Parathyroid adenoma (tissue), 2 donors: ENCODE results near the gene ZFYVE1.
"Not testable (repeated sequence)": the region's sequence is repeated elsewhere in the genome, so short reads cannot be mapped to it uniquely, and the experiment has no call there.

Experiments used
- H2AFZ ChIP-seq: fragments of 300-600 bp; sonication (generic); one replicate; pipeline ENCODE4 v1.7.0; 2017; ENCODE audit warnings: antibody characterized with exemption, mild to moderate bottlenecking
- H3K27ac ChIP-seq: fragments of 300-600 bp; sonication (generic); one replicate; pipeline ENCODE4 v1.7.0; 2017
- H3K27me3 ChIP-seq: fragments of 300-600 bp; sonication (generic); one replicate; pipeline ENCODE4 v1.7.0; 2017; ENCODE audit warnings: low read length; ENCODE audit not compliant: control insufficient read depth, insufficient read depth
- H3K36me3 ChIP-seq: fragments of 300-600 bp; sonication (generic); one replicate; pipeline ENCODE4 v1.7.0; 2017; ENCODE audit warnings: low read length; ENCODE audit not compliant: control insufficient read depth, insufficient read depth
- H3K4me1 ChIP-seq: fragments of 300-600 bp; sonication (generic); one replicate; pipeline ENCODE4 v1.7.0; 2017; ENCODE audit warnings: control low read depth
- H3K4me2 ChIP-seq: fragments of 300-600 bp; sonication (generic); one replicate; pipeline ENCODE4 v1.7.0; 2017; ENCODE audit warnings: low read length
- H3K4me3 ChIP-seq: fragments of 300-600 bp; sonication (generic); one replicate; pipeline ENCODE4 v1.7.0; 2017; ENCODE audit warnings: low read depth, low read length
- H3K79me2 ChIP-seq: fragments of 300-600 bp; sonication (generic); one replicate; pipeline ENCODE4 v1.7.0; 2017; ENCODE audit warnings: control low read depth
- H3K9ac ChIP-seq: fragments of 300-600 bp; sonication (generic); one replicate; pipeline ENCODE4 v1.7.0; 2017; ENCODE audit warnings: mild to moderate bottlenecking
- H3K9me3 ChIP-seq: fragments of 300-600 bp; sonication (generic); one replicate; pipeline ENCODE4 v1.7.0; 2017; ENCODE audit warnings: low read length; ENCODE audit not compliant: control insufficient read depth
- TF ChIP-seq, protein P1 (sequence below): fragments of 300-600 bp; sonication (generic); IDR thresholded peaks from one replicate; pipeline ENCODE4 v1.7.0; 2017; ENCODE audit warnings: antibody characterized with exemption, mild to moderate bottlenecking
- donor health status: primary hyperparathyroidism.

ZFYVE1 gene

DNA sequence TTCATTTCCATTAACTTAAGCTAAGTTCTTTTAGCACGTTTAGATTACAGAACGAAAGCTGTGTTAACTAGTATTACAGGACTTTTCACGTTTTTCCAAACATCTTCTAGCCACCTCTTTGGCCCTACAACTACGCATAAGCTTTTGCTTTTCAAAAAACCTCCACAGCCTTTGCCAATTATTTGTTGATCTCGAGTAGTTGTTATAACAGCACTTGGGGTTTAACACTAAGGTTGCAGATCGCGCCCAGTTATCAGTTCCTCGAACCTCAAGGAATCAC, 31.0 kb upstream of the ZFYVE1 start:
- Histone ChIP-seq H3K27me3 (no peaks in the 10 kb centered on the region), H3K4me3 (peak overlapping the region; percentile 90), H3K9ac (no peak overlapping the region), H3K36me3 (no peaks in the 10 kb centered on the region), H3K27ac (peak overlapping the region; percentile 92), H3K4me1 (peaks cover 8% of the 10 kb centered on the region), H3K79me2 (peaks cover 31% of the 10 kb centered on the region), H2AFZ (peak overlapping the region; percentile 93), H3K4me2 (peak overlapping the region; percentile 94), H3K9me3 (no peaks in the 10 kb centered on the region)
- TF ChIP-seq, protein P1, sequence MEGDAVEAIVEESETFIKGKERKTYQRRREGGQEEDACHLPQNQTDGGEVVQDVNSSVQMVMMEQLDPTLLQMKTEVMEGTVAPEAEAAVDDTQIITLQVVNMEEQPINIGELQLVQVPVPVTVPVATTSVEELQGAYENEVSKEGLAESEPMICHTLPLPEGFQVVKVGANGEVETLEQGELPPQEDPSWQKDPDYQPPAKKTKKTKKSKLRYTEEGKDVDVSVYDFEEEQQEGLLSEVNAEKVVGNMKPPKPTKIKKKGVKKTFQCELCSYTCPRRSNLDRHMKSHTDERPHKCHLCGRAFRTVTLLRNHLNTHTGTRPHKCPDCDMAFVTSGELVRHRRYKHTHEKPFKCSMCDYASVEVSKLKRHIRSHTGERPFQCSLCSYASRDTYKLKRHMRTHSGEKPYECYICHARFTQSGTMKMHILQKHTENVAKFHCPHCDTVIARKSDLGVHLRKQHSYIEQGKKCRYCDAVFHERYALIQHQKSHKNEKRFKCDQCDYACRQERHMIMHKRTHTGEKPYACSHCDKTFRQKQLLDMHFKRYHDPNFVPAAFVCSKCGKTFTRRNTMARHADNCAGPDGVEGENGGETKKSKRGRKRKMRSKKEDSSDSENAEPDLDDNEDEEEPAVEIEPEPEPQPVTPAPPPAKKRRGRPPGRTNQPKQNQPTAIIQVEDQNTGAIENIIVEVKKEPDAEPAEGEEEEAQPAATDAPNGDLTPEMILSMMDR, result no peak

DNA sequence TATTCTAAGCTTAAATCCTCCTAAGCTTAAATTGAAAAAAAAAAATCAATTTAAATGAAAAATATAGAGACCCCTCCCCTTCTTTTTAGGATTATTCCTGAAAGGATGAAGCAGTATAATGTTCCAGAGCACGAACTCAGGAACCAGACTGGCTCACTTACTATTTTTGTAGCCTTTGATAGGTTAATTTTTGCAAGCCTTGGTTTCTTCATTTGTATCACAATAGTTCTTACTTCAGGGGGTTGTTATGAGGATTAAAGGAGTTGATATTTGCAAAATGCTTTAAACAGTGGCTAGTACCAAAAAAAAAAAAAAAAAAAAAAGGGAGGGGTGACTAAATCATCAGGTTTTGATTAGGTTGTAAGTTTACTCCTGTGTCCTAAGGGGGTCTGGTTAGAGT, 28.3 kb upstream of the ZFYVE1 start:
- H3K79me2 ChIP-seq, result peaks cover 5% of the 10 kb centered on the region
- no peaks in the 10 kb centered on the region for H3K36me3 ChIP-seq
- H2AFZ ChIP-seq, result no peak overlapping the region
- H3K4me1 ChIP-seq, result peaks cover 4% of the 10 kb centered on the region
- H3K9me3 ChIP-seq, result no peaks in the 10 kb centered on the region
- TF ChIP-seq, protein P1, result no peak
- no peak overlapping the region for H3K27ac ChIP-seq
- H3K4me3 ChIP-seq, result no peak overlapping the region
- no peak overlapping the region for H3K9ac ChIP-seq
- no peaks in the 10 kb centered on the region for H3K27me3 ChIP-seq
- no peak overlapping the region for H3K4me2 ChIP-seq

DNA sequence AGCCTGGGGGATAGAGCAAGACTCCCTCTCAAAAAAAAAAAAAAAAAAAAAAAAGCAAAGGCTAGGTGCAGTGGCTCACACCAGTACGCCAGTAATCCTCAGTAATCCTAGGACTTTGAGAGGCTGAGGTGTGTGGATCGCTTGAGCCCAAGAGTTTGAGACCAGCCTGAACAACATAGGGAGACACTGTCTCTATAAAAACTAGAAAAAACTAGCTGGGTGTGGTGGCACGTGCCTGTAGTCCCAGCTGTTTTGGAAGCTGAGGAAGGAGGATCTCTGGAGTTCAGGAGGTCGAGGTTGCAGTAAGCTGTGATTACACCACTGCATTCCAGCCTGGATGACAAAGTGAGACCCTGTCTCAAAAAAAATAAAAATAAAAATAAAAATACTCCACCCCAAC, 22.5 kb upstream of the ZFYVE1 start:
- H3K36me3 ChIP-seq, result no peaks in the 10 kb centered on the region

DNA sequence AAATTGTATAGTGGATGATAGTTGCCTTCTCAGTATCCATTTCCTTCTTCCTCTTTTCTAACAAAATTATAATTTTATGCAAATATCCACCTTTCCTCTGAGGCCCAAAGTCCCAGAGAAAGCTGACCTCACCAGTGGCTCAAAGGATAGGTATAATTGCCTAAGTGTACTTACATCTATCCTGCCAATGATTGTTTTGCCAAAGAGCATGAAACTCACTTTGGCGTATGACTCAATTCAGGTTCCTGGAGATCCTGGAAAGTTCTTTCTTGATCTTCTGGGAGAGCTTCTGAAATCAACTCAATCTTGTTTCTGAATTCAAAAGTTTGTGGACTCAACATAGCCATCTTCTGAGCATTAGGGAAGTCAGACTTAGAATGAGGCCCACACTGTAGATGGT, 20.9 kb upstream of the ZFYVE1 start:
- no peak overlapping the region for H3K27ac ChIP-seq
- no peaks in the 10 kb centered on the region for H3K79me2 ChIP-seq
- H3K9me3 ChIP-seq, result no peaks in the 10 kb centered on the region
- no peaks in the 10 kb centered on the region for H3K27me3 ChIP-seq
- TF ChIP-seq, protein P1, result no peak
- H3K9ac ChIP-seq, result no peak overlapping the region
- H2AFZ ChIP-seq, result no peak overlapping the region
- H3K4me2 ChIP-seq, result no peak overlapping the region
- no peaks in the 10 kb centered on the region for H3K4me1 ChIP-seq
- no peaks in the 10 kb centered on the region for H3K36me3 ChIP-seq
- H3K4me3 ChIP-seq, result no peak overlapping the region

More for the DNA sequence above, 22.5 kb upstream of the ZFYVE1 start:
- no peaks in the 10 kb centered on the region for H3K27me3 ChIP-seq
- no peak overlapping the region for H3K4me2 ChIP-seq
- TF ChIP-seq, protein P1, result no peak
- H2AFZ ChIP-seq, result no peak overlapping the region
- H3K9me3 ChIP-seq, result no peaks in the 10 kb centered on the region
- no peak overlapping the region for H3K27ac ChIP-seq
- no peaks in the 10 kb centered on the region for H3K4me1 ChIP-seq
- no peak overlapping the region for H3K4me3 ChIP-seq
- no peaks in the 10 kb centered on the region for H3K79me2 ChIP-seq
- no peak overlapping the region for H3K9ac ChIP-seq

DNA sequence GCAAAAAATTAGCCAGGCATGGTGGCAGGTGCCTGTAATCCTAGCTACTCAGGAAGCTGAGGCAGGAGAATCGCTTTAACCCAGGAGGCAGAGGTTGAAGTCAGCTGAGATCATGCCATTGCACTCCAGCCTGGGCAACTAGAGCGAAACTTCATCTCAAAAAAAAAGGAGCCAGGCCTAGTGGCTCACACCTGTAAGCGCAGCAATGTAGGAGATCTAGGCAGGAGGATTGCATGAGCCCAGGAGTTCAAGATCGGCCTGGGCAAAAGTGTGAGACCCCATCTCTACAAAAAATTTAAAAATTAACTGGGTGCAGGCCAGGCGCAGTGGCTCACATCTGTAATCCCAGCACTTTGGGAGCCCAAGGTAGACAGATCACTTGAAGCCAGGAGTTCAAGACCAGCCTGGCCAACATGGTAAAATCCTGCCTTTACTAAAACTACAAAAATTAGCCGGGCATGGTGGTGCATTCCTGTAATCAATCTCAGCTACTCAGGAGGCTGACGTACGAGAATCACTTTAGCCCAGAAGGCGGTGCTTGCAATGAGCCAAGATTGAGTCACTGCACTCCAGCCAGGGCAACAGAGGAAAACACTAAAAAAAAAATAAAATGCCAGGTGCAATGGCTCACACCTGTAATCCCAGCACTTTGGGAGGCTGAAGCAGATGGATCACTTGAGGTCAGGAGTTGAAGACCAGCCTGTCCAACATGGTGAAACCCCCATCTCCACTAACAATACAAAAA, 10.0 kb upstream of the ZFYVE1 start:
- not testable (repeated sequence) for H3K4me1 ChIP-seq, H3K9me3 ChIP-seq, H3K4me3 ChIP-seq, H3K4me2 ChIP-seq, H3K9ac ChIP-seq, H3K36me3 ChIP-seq, H2AFZ ChIP-seq, H3K27ac ChIP-seq, H3K27me3 ChIP-seq, H3K79me2 ChIP-seq
